GM12801 (cell line): Measurements from ENCODE around the gene MYBBP1A.

Source experiments
- TF ChIP-seq, protein P1 (sequence below): IDR thresholded peaks from one replicate; pipeline ENCODE4 v1.5.1; 2011; ENCODE audit warnings: control low read depth; ENCODE audit not compliant: insufficient read length; ENCODE audit errors: extremely low read depth

MYBBP1A gene

DNA sequence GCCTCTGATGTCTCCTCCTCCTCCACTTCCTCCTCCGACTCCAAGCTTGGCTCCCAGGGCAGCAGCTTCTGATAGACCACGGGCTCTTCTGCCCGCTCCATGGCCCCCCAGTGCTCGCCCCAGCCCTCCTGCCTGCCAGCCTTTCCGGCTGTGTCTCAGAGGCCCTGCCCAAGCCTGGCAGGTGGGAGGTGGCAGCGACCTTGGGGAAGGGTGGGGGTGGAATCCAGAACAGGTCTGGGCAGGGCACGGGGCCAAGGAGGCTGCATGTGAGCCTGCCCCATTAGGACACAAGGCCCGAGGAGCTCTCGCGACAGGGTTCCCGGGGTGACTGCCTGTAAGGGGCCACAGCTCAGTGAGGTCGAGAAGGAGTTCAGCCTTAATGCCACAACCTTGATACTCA lies 5.2 kb upstream of the MYBBP1A start, which contains the start of gene GGT6:
GGT6 (minus strand) TSS at position 157 of the 400 bp plus-strand sequence; CDS start at position 101, 56 bp downstream.
- TF ChIP-seq, protein P1, sequence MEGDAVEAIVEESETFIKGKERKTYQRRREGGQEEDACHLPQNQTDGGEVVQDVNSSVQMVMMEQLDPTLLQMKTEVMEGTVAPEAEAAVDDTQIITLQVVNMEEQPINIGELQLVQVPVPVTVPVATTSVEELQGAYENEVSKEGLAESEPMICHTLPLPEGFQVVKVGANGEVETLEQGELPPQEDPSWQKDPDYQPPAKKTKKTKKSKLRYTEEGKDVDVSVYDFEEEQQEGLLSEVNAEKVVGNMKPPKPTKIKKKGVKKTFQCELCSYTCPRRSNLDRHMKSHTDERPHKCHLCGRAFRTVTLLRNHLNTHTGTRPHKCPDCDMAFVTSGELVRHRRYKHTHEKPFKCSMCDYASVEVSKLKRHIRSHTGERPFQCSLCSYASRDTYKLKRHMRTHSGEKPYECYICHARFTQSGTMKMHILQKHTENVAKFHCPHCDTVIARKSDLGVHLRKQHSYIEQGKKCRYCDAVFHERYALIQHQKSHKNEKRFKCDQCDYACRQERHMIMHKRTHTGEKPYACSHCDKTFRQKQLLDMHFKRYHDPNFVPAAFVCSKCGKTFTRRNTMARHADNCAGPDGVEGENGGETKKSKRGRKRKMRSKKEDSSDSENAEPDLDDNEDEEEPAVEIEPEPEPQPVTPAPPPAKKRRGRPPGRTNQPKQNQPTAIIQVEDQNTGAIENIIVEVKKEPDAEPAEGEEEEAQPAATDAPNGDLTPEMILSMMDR, result no peak

DNA sequence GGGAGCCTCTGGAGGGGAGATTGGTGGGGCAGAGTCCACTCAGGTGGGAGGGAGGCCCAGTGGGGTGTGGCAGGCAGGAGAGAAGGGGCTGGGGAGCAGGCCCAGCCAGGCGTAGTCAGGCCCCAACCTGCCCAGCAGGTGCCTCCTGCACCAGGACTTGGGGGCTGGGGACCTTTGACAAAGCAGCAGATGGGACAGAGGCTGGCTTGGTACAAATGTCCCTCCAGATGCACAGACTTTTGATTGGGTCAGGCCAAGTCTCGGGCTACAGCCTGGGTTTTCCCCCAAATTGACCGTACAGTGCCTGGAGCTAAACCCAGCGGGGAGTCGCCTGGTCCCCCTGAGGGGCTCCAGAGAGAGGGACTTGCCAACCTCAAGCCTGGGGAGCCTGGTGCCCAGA lies 4.8 kb upstream of the MYBBP1A start:
- TF ChIP-seq, protein P1, result no peak

DNA sequence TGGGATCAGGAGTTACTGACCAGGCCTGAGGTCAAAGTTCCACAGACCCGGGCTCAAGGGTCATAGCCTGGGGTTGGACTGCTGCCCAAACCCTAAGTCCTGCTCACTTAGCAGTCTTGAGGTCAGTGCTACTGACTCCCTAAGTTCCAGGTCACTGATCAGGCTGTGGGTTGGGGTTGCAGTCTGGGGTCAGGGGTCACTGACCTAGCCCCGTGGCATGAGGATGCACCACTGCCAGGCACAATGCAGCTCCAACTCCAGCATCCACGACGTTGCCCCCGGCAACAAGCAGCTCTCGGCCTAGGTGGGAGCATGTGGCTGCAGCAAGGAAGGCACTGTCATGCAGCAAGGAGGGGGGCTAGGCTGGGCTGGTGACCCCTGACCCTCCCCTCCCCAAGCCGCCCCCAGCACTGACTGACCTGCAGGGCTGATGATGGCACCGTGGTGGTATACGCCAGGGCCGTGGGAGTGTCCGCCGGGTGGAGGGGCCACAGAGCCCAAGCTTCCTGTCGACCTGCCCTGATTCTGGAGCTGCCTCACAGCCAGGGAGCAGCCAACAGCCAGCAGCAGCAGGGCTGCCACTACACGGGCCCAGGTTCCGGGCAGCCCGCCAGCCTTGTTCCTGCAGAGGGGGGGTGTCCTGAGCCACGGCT lies 4.1 kb upstream of the MYBBP1A start:
- TF ChIP-seq, protein P1, result no peak

DNA sequence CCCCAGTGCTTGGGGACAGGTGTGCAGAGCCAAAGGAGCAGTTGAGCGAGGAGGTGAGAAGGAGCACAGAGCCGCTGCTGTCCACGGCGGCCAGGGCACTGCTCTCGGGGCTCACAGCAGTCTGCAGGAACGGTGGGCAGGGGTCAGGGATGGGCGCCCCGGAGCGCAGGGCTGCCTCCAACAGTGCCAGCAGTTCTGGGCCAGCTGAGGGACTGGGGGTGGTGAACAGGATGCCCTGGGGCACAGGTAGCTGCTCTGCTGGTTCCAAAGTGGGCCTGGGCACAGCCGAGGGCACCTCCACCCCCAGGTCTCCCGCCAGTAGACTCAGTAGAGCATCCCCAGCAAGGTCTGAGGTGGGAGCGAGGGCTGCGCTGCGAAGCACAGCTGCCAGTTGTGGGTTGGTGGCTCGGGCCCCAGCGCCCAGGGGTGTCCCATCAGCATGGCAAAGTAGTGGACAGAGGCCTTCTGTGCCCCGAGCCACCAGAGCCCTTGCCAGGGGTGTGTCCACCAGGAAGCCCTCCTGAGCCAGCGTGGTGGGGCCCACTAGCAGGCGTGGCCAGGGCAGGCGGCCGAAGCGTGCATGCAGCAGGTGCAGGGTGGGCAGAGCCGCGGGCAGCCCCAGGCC lies 3.3 kb upstream of the MYBBP1A start:
- TF ChIP-seq, protein P1, result no peak

DNA sequence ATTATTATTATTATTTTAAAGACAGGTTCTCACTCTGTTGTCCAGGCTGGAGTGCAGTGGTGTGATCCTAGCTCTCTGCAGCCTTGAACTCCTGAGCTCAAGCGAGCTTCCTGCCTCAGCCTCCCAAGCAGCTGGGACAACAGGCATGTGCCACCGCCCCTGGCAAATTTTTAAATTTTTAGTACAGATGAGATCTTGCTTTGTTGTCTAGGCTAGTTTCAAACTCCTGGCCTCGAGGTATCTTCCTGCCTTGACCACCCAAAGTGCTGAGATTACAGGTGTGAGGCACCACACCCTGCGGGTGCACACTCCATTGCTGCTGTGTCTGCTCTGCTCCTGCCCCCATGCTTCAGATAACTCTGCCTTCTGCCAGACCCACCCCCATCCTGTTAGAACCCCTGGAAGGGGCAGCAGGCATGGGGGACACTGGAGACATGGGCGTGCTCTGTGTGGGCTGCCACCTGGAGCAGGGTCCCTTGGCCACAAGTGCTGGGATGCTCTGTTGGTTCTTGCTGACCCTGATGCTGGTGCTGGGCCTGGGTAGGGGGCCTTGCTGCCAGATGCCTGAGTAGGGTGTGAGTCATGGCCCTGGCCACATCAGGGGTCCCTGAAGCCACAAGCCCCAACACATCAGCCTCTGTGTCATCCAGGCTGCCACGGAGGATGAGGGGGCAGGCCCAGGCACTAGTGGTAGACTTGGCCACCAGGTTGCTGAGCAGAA lies 2.6 kb upstream of the MYBBP1A start:
- TF ChIP-seq, protein P1, result no peak

DNA sequence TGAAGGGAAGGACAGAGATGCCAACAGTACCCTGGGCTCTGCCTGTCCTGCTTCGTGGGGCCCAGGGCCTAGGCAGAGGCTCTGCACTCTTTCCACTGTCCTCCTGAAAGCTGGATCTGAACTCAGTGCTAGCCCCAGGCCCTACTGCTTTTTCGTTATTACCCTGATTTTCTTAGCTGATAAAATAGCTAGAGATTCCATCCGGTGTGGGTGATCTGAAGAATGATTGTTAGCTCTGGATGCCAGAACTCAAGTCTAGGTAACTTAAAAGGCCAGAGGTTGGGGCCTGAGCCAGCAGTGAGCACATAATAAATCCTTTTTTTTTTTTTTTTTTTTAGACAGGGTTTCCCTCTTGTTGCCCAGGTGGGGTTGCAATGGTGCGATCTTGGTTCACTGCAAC lies 1.8 kb upstream of the MYBBP1A start:
- TF ChIP-seq, protein P1, result no peak
